Liver (tissue), 9 donors: Measurements from ENCODE around the gene ATP2B1. TPM values are rescaled to one million over a fixed set of nuclear protein-coding genes. Genes with fewer than 3 reads are reported as not detected.

Experiments
- DNase-seq: peaks from one replicate; pipeline ENCODE4 v3.0.0-alpha.2; 2017; ENCODE audit warnings: low spot score
- H3K27ac ChIP-seq, 2 donors: one replicate each; pipeline ENCODE4 v1.7.0; 2013; ENCODE audit warnings: inconsistent platforms in 2 of 2, low read length in 2 of 2, control low read depth in 1 of 2, low read depth in 1 of 2, mild to moderate bottlenecking in 1 of 2
- H3K27me3 ChIP-seq, 4 donors: one replicate each; pipeline versions ENCODE4 v1.6.1 to v1.7.0; 2013; ENCODE audit warnings: low read length in 3 of 4, inconsistent platforms in 1 of 4, mild to moderate bottlenecking in 1 of 4, moderate library complexity in 1 of 4; ENCODE audit not compliant: control insufficient read depth in 4 of 4, insufficient read depth in 4 of 4
- H3K36me3 ChIP-seq, 4 donors: one replicate each; pipeline versions ENCODE4 v1.6.1 to v1.7.0; 2013; ENCODE audit warnings: low read length in 3 of 4, mild to moderate bottlenecking in 3 of 4, low read depth in 1 of 4, moderate library complexity in 1 of 4; ENCODE audit not compliant: control insufficient read depth in 4 of 4, insufficient read depth in 3 of 4
- H3K4me1 ChIP-seq, 4 donors: one replicate each; pipeline versions ENCODE4 v1.6.1 to v1.7.0; 2013; ENCODE audit warnings: low read length in 3 of 4, mild to moderate bottlenecking in 3 of 4, moderate library complexity in 1 of 4; ENCODE audit not compliant: control insufficient read depth in 4 of 4, insufficient read depth in 4 of 4
- H3K4me3 ChIP-seq, 3 donors: one replicate each; pipeline versions ENCODE4 v1.6.1 to v1.7.0; 2013; ENCODE audit warnings: low read length in 3 of 3, control low read depth in 1 of 3, low read depth in 1 of 3, mild to moderate bottlenecking in 1 of 3
- H3K9ac ChIP-seq, 2 donors: one replicate each; pipeline ENCODE4 v1.7.0; 2013; ENCODE audit warnings: low read length in 2 of 2, mild to moderate bottlenecking in 2 of 2, moderate library complexity in 2 of 2, control low read depth in 1 of 2, low read depth in 1 of 2
- H3K9me3 ChIP-seq, 4 donors: one replicate each; pipeline versions ENCODE4 v1.6.1 to v1.7.0; 2013; ENCODE audit warnings: low read length in 3 of 4; ENCODE audit not compliant: control insufficient read depth in 4 of 4
- ATF3 ChIP-seq: IDR thresholded peaks from 2 replicates; pipeline ENCODE4 v1.6.1; 2016; ENCODE audit warnings: antibody characterized with exemption
- CTCF ChIP-seq: fragments of 150-350 bp; IDR thresholded peaks from 2 replicates; pipeline ENCODE4 v1.5.1; 2017; ENCODE audit warnings: improper control_type of control experiment, low read depth, low read length; ENCODE audit not compliant: missing input control
- FOXA1 ChIP-seq: IDR thresholded peaks from 2 replicates; pipeline ENCODE4 v1.6.1; 2016; ENCODE audit warnings: antibody characterized with exemption
- FOXA2 ChIP-seq: IDR thresholded peaks from 2 replicates; pipeline ENCODE4 v1.6.1; 2016; ENCODE audit warnings: antibody characterized with exemption
- HNF4G ChIP-seq: IDR thresholded peaks from 2 replicates; pipeline ENCODE4 v1.6.1; 2016; ENCODE audit warnings: antibody characterized with exemption
- JUND ChIP-seq, 2 donors: IDR thresholded peaks; 2 replicates each; pipeline ENCODE4 v1.6.1; 2016; ENCODE audit warnings: antibody characterized with exemption in 2 of 2
- MAX ChIP-seq: IDR thresholded peaks from 2 replicates; pipeline ENCODE4 v1.6.1; 2016; ENCODE audit warnings: antibody characterized with exemption
- NR2F2 ChIP-seq: IDR thresholded peaks from 2 replicates; pipeline ENCODE4 v1.6.1; 2016; ENCODE audit warnings: antibody characterized with exemption
- REST ChIP-seq: IDR thresholded peaks from 2 replicates; pipeline ENCODE4 v1.6.1; 2016; ENCODE audit warnings: antibody characterized with exemption, mild to moderate bottlenecking
- RXRA ChIP-seq, 2 donors: IDR thresholded peaks; 2 replicates each; pipeline ENCODE4 v1.6.1; 2017 to 2018; ENCODE audit warnings: antibody characterized with exemption in 2 of 2, mild to moderate bottlenecking in 1 of 2
- TAF1 ChIP-seq: conservative IDR thresholded peaks from 2 replicates; pipeline ENCODE4 v1.6.1; 2016; ENCODE audit warnings: antibody characterized with exemption, mild to moderate bottlenecking
- YY1 ChIP-seq: IDR thresholded peaks from 2 replicates; pipeline ENCODE4 v1.6.1; 2016; ENCODE audit warnings: antibody characterized with exemption, mild to moderate bottlenecking
- ZBTB33 ChIP-seq: IDR thresholded peaks from 2 replicates; pipeline ENCODE4 v1.6.1; 2016; ENCODE audit warnings: antibody characterized with exemption
- WGBS: extraction: QIAGEN DNeasy Blood & Tissue Kit; methylation state at CpG from one replicate; pipeline ENCODE4 v1.1.7; 2013; 5-methylcytosine and 5-hydroxymethylcytosine counted together
- polyA plus RNA-seq, 2 donors: library from polyadenylated mRNA; stranded (reverse) in 1 of 2; unstranded in 1 of 2; fragments of 200-250 nt in 1 of 2; fragments of >200 nt in 1 of 2; fragmentation: Nextera tagmentation in 1 of 2; extraction: Ambion mirVana in 1 of 2; gene quantifications; one replicate each; pipeline versions ENCODE4 v1.2.1 to v1.2.3, GENCODE V29; 2013 to 2015
- total RNA-seq, 2 donors: library from RNA; depleted of rRNA; stranded (reverse); fragments of >200 nt; gene quantifications; one replicate each; pipeline ENCODE4 v1.2.3, GENCODE V29; 2014
- donor health status: healthy.
- donor health status: healthy.
- donor health status: healthy.
- donor health status: healthy.
- donor health status: healthy.

Gene ATP2B1
- total and polyA plus RNA-seq, 4 donors, result 7.3 to 41.1 (median 22.8) TPM

GRCh38 chr12:89597210-89597609, 111.4 kb downstream of the ATP2B1 start:
- H3K4me3 ChIP-seq, result no peak overlapping the region
- 73% methylated on average over 4 of the region's 4 CpGs for WGBS
- no peak overlapping the region for H3K9ac ChIP-seq
- no peak overlapping the region for H3K27ac ChIP-seq
- no peak for DNase-seq
- no peak for TF ChIP-seq HNF4G
- no peak for TF ChIP-seq ZBTB33
- no peak for TF ChIP-seq YY1
- TF ChIP-seq ATF3, result no peak
- no peak for TF ChIP-seq RXRA (IDR thresholded peaks at IDR 0.05)
- TF ChIP-seq TAF1, result no peak
- TF ChIP-seq FOXA2, result no peak
- no peak for TF ChIP-seq JUND (IDR thresholded peaks at IDR 0.05)
- TF ChIP-seq REST, result no peak
- TF ChIP-seq NR2F2, result no peak
- TF ChIP-seq FOXA1, result no peak
- TF ChIP-seq MAX, result no peak
- no peak for TF ChIP-seq CTCF
- H3K27me3 ChIP-seq, result no peaks in the 10 kb centered on the region
- no peaks in the 10 kb centered on the region for H3K4me1 ChIP-seq
- H3K36me3 ChIP-seq, result peaks cover 0 to 16% (median 2%) of the 10 kb centered on the region in 4 donors
- no peaks in the 10 kb centered on the region for H3K9me3 ChIP-seq

- H3K36me3 ChIP-seq, result peaks cover 0 to 14% (median 4%) of the 10 kb centered on the region in 4 donors
- DNase-seq, result no peak
- H3K4me3 ChIP-seq, result no peak overlapping the region
- WGBS, result 96% methylated on average over 5 of the region's 5 CpGs
- H3K27me3 ChIP-seq, result no peaks in the 10 kb centered on the region
- H3K27ac ChIP-seq, result no peak overlapping the region
- H3K9me3 ChIP-seq, result no peaks in the 10 kb centered on the region
- H3K9ac ChIP-seq, result no peak overlapping the region
- TF ChIP-seq FOXA1 (no peak), YY1 (no peak)
- peaks cover 0 to 4% (median 0%) of the 10 kb centered on the region in 4 donors for H3K4me1 ChIP-seq
These were observed 114.8 kb downstream of the ATP2B1 start for GRCh38 chr12:89593873-89594272.
